Prostate gland (tissue), 2 donors: ENCODE data around the gene ATG16L2.

Experiments
- CTCF ChIP-seq, 4 experiments: fragments of 200-600 bp in 2 of 4; fragments of 450-650 bp in 2 of 4; sonication (generic) in 2 of 4; IDR thresholded peaks; 1 replicate in 3 of 4; 2 replicates in 1 of 4; pipeline ENCODE4 v1.5.1; 2016 to 2019; ENCODE audit warnings: antibody characterized with exemption in 4 of 4, mild to moderate bottlenecking in 2 of 4, moderate library complexity in 2 of 4
- POLR2A ChIP-seq: fragments of 450-650 bp; IDR thresholded peaks from one replicate; pipeline ENCODE4 v1.6.1; 2016; ENCODE audit warnings: antibody characterized with exemption, mild to moderate bottlenecking

- no peak for TF ChIP-seq CTCF (IDR thresholded peaks at IDR 0.05)
- TF ChIP-seq POLR2A = no peak
Measured at GRCh38 chr11:72834905-72835304, 20.7 kb downstream of the ATG16L2 start.
